PC-9 (cell line): Measurements from ENCODE around the gene RPS2. TPM values are rescaled to one million over a fixed set of nuclear protein-coding genes. Genes with fewer than 3 reads are reported as not detected.

ENCODE experiments used
- BruUV-seq: library from RNA; stranded (reverse); fragments of 400-500 nt; replicated peaks from 2 replicates; lab custom pipeline; 2021; lab: Mats Ljungman, UMichigan
- CTCF ChIA-PET: fragments of 300-600 bp; sonication (Branson Sonifier 250); formaldehyde crosslinking; loops from one replicate; lab custom pipeline; 2022; ENCODE audit warnings: antibody characterized with exemption; lab: Charles Lee
- POLR2A ChIA-PET: fragments of 300-600 bp; sonication (Branson Sonifier 250); formaldehyde crosslinking; loops from one replicate; lab custom pipeline; 2022; ENCODE audit warnings: antibody characterized with exemption; ENCODE audit not compliant: unreplicated experiment; lab: Charles Lee
- DNase-seq, 2 experiments: peaks; one replicate each; pipeline versions ENCODE4 v3.0.0 to v3.0.0-alpha.2; 2015 to 2022; ENCODE audit warnings: mixed read lengths in 1 of 2
- H2AFZ ChIP-seq: fragments of 200-600 bp; sonication (generic); 2 replicates; pipeline ENCODE4 v1.8.1; 2017; ENCODE audit warnings: antibody characterized with exemption
- H3F3A ChIP-seq: fragments of 200-600 bp; sonication (generic); 2 replicates; pipeline ENCODE4 v1.8.1; 2017; ENCODE audit warnings: antibody characterized with exemption, mild to moderate bottlenecking, low read depth; ENCODE audit not compliant: insufficient read depth
- H3K27ac ChIP-seq: fragments of 200-600 bp; sonication (generic); 2 replicates; pipeline ENCODE4 v1.6.1; 2016; ENCODE audit warnings: mixed run types
- H3K27me3 ChIP-seq: fragments of 200-600 bp; sonication (generic); 2 replicates; pipeline ENCODE4 v1.6.1; 2016; ENCODE audit warnings: low read depth, mixed run types; ENCODE audit not compliant: insufficient read depth
- H3K36me3 ChIP-seq: fragments of 200-600 bp; sonication (generic); 2 replicates; pipeline ENCODE4 v1.6.1; 2016; ENCODE audit warnings: low read depth, mixed run types
- H3K4me1 ChIP-seq: fragments of 200-600 bp; sonication (generic); replicated peaks from 2 replicates; pipeline ENCODE4 v1.6.1; 2016; ENCODE audit warnings: mixed run types; ENCODE audit not compliant: insufficient read depth
- H3K4me2 ChIP-seq: fragments of 200-600 bp; sonication (generic); 2 replicates; pipeline ENCODE4 v1.6.1; 2017; ENCODE audit warnings: mixed run types
- H3K4me3 ChIP-seq: fragments of 200-600 bp; sonication (generic); 2 replicates; pipeline ENCODE4 v1.6.1; 2016; ENCODE audit warnings: mixed run types
- H3K79me2 ChIP-seq: fragments of 200-600 bp; sonication (generic); 2 replicates; pipeline ENCODE4 v1.6.1; 2017; ENCODE audit warnings: low read depth, mixed run types
- H3K9me2 ChIP-seq: fragments of 200-600 bp; sonication (generic); 2 replicates; pipeline ENCODE4 v1.8.1; 2017; ENCODE audit warnings: mild to moderate bottlenecking; ENCODE audit not compliant: insufficient read depth
- H3K9me3 ChIP-seq: fragments of 200-600 bp; sonication (generic); 2 replicates; pipeline ENCODE4 v1.8.1; 2016; ENCODE audit warnings: low read depth; ENCODE audit not compliant: insufficient read depth
- H4K20me1 ChIP-seq: fragments of 200-600 bp; sonication (generic); 2 replicates; pipeline ENCODE4 v1.8.1; 2017; ENCODE audit not compliant: insufficient read depth
- CTCF ChIP-seq: fragments of 200-600 bp; sonication (generic); conservative IDR thresholded peaks from 2 replicates; pipeline ENCODE4 v1.6.1; 2017; ENCODE audit warnings: mixed run types, antibody characterized with exemption, mild to moderate bottlenecking, moderate library complexity
- EZH2 ChIP-seq: fragments of 200-600 bp; sonication (generic); IDR thresholded peaks from 2 replicates; pipeline ENCODE4 v1.8.0; 2017; ENCODE audit warnings: antibody characterized with exemption, low read depth
- intact Hi-C: fragments of 100-400 bp; cut with micrococcal nuclease; formaldehyde crosslinking; loops from one replicate; pipeline ENCODE4 v1.10.0; 2022; ENCODE audit not compliant: unreplicated experiment
- total RNA-seq: library from RNA; stranded (reverse); gene quantifications from 2 replicates; pipeline ENCODE4 v1.2.3, GENCODE V29; 2021

The RPS2 gene
- total RNA-seq, 1 experiment from 2014 or later: 3,808 TPM

- no TSS peak for BruUV-seq
- DNase-seq: no peak
- Histone ChIP-seq H3K9me2 (no peaks in the 10 kb centered on the region), H3K27me3 (no peaks in the 10 kb centered on the region), H3K36me3 (0 out of 2 replicates have a peak, but pooled peaks cover 5% of the 10 kb centered on the region), H4K20me1 (peaks cover 49% of the 10 kb centered on the region), H3K4me3 (no peak overlapping the region), H2AFZ (no peak overlapping the region), H3K9me3 (no peaks in the 10 kb centered on the region), H3K27ac (no peak overlapping the region), H3F3A (peaks cover 17% of the 10 kb centered on the region; the same call in 1 of the 2 replicates), H3K4me1 (peaks cover 19% of the 10 kb centered on the region), H3K4me2 (no peak overlapping the region), H3K79me2 (peaks cover 72% of the 10 kb centered on the region)
- TF ChIP-seq CTCF (no peak), EZH2 (no peak)
- CTCF ChIA-PET: no interaction called here
- POLR2A ChIA-PET: interaction anchor here (0.6 kb wide), 1 partner anchor 27 kb away, joined by 3 read pairs; no protein-coding TSS in a partner anchor
- intact Hi-C loops: loop anchor here (10.0 kb wide), 1 partner anchor 248 kb away; the partner anchor contains the start of gene ECI1
These were observed 41.7 kb upstream of the RPS2 start for GRCh38 chr16:2006317-2006716.

GRCh38 chr16:2005646-2006045 is 41.0 kb upstream of the RPS2 start:
- H3K4me1 ChIP-seq: peaks cover 16% of the 10 kb centered on the region
- 0 out of 2 replicates have a peak, but pooled peaks cover 5% of the 10 kb centered on the region for H3K36me3 ChIP-seq
- H2AFZ ChIP-seq: no peak overlapping the region
- no peak overlapping the region for H3K4me3 ChIP-seq
- H3K9me3 ChIP-seq: no peaks in the 10 kb centered on the region
- no peak for DNase-seq
- BruUV-seq: no TSS peak
- intact Hi-C loops: loop anchor here (10.0 kb wide), 1 partner anchor 249 kb away; the partner anchor contains the start of gene ECI1
- POLR2A ChIA-PET: no interaction called here
- no peaks in the 10 kb centered on the region for H3K9me2 ChIP-seq
- TF ChIP-seq EZH2: no peak
- TF ChIP-seq CTCF: no peak
- CTCF ChIA-PET: interaction anchor here (0.5 kb wide), 1 partner anchor 244 kb away, joined by 11 read pairs; no protein-coding TSS in a partner anchor
- H3K27me3 ChIP-seq: no peaks in the 10 kb centered on the region
- peaks cover 16% of the 10 kb centered on the region; the same call in 1 of the 2 replicates for H3F3A ChIP-seq
- peaks cover 70% of the 10 kb centered on the region for H3K79me2 ChIP-seq
- peaks cover 49% of the 10 kb centered on the region for H4K20me1 ChIP-seq
- H3K27ac ChIP-seq: no peak overlapping the region
- H3K4me2 ChIP-seq: no peak overlapping the region

GRCh38 chr16:2004795-2005517 is 40.3 kb upstream of the RPS2 start:
- H3K27me3 ChIP-seq: no peaks in the 10 kb centered on the region
- no peak overlapping the region for H3K27ac ChIP-seq
- H3F3A ChIP-seq: peaks cover 14% of the 10 kb centered on the region; the same call in 1 of the 2 replicates
- H3K4me3 ChIP-seq: no peak overlapping the region
- no peaks in the 10 kb centered on the region for H3K9me2 ChIP-seq
- ChIA-PET POLR2A (no interaction called here), CTCF (interaction anchor here (0.5 to 1.4 kb wide), 3 partner anchors 136 to 245 kb away, joined by 3 to 11 read pairs (median 4); partner anchors contain the start of gene TRAF7)
- peaks cover 13% of the 10 kb centered on the region for H3K4me1 ChIP-seq
- no peak for TF ChIP-seq CTCF
- no peak for TF ChIP-seq EZH2
- intact Hi-C loops: loop anchor here (10.0 kb wide), 1 partner anchor 250 kb away; the partner anchor contains the start of gene ECI1
- no peak overlapping the region for H3K4me2 ChIP-seq
- no peak overlapping the region for H2AFZ ChIP-seq
- no peaks in the 10 kb centered on the region for H3K9me3 ChIP-seq
- no peak for DNase-seq
- 0 out of 2 replicates have a peak, but pooled peaks cover 5% of the 10 kb centered on the region for H3K36me3 ChIP-seq
- peaks cover 63% of the 10 kb centered on the region for H3K79me2 ChIP-seq
- no TSS peak for BruUV-seq
- H4K20me1 ChIP-seq: peaks cover 51% of the 10 kb centered on the region
